GM19238 (cell line): Measurements from ENCODE around the gene SEZ6L.

Source experiments
- DNase-seq: peaks from one replicate; pipeline ENCODE4 v3.0.0; 2011; ENCODE audit warnings: low spot score; ENCODE audit not compliant: insufficient read length

SEZ6L gene

GRCh38 chr22:26241361-26241760, 72.1 kb downstream of the SEZ6L start:
- no peak for DNase-seq

GRCh38 chr22:26245001-26245400, 75.7 kb downstream of the SEZ6L start:
- no peak for DNase-seq

GRCh38 chr22:26246552-26246951, 77.3 kb downstream of the SEZ6L start:
- DNase-seq: no peak

GRCh38 chr22:26251869-26252268, 82.6 kb downstream of the SEZ6L start:
- DNase-seq: no peak

GRCh38 chr22:26259510-26259909, 90.2 kb downstream of the SEZ6L start:
- no peak for DNase-seq

GRCh38 chr22:26264162-26264561, 94.9 kb downstream of the SEZ6L start:
- no peak for DNase-seq

- DNase-seq: no peak
Observed at GRCh38 chr22:26265281-26265680, 96.0 kb downstream of the SEZ6L start.

- DNase-seq: no peak
Observed at GRCh38 chr22:26265909-26266308, 96.6 kb downstream of the SEZ6L start.

- no peak for DNase-seq
Observed at GRCh38 chr22:26267856-26268255, 98.6 kb downstream of the SEZ6L start.

GRCh38 chr22:26269572-26269971, 100.3 kb downstream of the SEZ6L start:
- DNase-seq: no peak

GRCh38 chr22:26271427-26271826, 102.2 kb downstream of the SEZ6L start:
- DNase-seq: no peak

- DNase-seq: no peak
Observed at GRCh38 chr22:26273011-26273675, 103.9 kb downstream of the SEZ6L start.

- no peak for DNase-seq
Observed at GRCh38 chr22:26276529-26277160, 107.4 kb downstream of the SEZ6L start.

GRCh38 chr22:26281941-26282340, 112.7 kb downstream of the SEZ6L start:
- DNase-seq: no peak

GRCh38 chr22:26283330-26283729, 114.1 kb downstream of the SEZ6L start:
- no peak for DNase-seq

GRCh38 chr22:26285632-26286031, 116.4 kb downstream of the SEZ6L start:
- no peak for DNase-seq

GRCh38 chr22:26286091-26286820, 117.0 kb downstream of the SEZ6L start:
- DNase-seq: no peak

GRCh38 chr22:26287382-26288225, 118.3 kb downstream of the SEZ6L start:
- DNase-seq: no peak

GRCh38 chr22:26289611-26290101, 120.4 kb downstream of the SEZ6L start:
- no peak for DNase-seq

- no peak for DNase-seq
Observed at GRCh38 chr22:26291940-26292666, 122.8 kb downstream of the SEZ6L start.

GRCh38 chr22:26292667-26292995, 123.4 kb downstream of the SEZ6L start:
- no peak for DNase-seq
